PFSK-1 (cell line): ENCODE data around the gene CDKN1A.

Source experiments
- FOXP2 ChIP-seq: optimal IDR thresholded peaks from 2 replicates; pipeline ENCODE3; 2011; ENCODE audit warnings: borderline replicate concordance, control low read depth, inconsistent platforms; ENCODE audit not compliant: insufficient read depth; ENCODE audit errors: extremely low read length, extremely low read depth
- POLR2AphosphoS5 ChIP-seq: IDR thresholded peaks from 2 replicates; pipeline ENCODE4 v1.6.1; 2012; ENCODE audit warnings: low read depth, mild to moderate bottlenecking, control low read depth, low read length, moderate library complexity
- TAF1 ChIP-seq: IDR thresholded peaks from 2 replicates; pipeline ENCODE4 v1.6.1; 2012; ENCODE audit warnings: low read length, control low read depth, borderline replicate concordance; ENCODE audit not compliant: insufficient read depth
- TF ChIP-seq, protein P1 (sequence below), 2 experiments: IDR thresholded peaks; 2 replicates each; pipeline versions ENCODE4 v1.6.1 to v1.8.0; 2011 to 2012; ENCODE audit warnings: low read depth in 2 of 2, low read length in 2 of 2, control low read depth in 1 of 2, inconsistent platforms in 1 of 2, mild to moderate bottlenecking in 1 of 2, moderate library complexity in 1 of 2; ENCODE audit not compliant: insufficient read depth in 1 of 2

DNA sequence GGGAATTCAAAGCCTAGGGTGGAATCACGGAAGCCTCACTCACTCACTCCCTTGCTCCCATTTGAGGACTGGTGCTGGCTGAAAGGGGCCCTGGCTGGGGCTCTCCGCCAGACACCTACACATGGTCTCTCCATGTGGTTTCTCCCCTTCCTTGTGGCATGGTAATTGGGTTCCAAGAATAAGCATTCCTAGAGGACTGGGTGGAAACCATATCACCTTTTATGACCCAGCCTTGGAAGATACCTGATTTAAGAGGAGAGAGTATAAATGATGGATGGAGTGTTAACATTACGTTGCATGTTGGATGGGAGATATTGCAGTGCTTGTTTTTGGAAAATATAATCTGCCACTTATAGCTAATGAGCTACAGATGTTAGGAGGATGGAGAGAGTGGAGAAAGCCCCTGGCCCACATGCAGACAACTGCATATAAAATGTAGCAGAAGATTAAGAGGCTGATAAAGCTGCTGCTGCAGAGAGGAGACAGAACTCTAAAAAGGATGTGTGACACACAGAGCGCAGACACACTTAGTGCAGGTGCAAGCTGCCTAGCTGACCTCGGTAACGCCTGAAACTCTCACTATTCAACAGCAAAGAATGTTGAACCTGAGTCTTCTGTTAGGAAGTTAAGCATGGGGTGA, 23.3 kb upstream of the CDKN1A start:
- TF ChIP-seq, protein P1, sequence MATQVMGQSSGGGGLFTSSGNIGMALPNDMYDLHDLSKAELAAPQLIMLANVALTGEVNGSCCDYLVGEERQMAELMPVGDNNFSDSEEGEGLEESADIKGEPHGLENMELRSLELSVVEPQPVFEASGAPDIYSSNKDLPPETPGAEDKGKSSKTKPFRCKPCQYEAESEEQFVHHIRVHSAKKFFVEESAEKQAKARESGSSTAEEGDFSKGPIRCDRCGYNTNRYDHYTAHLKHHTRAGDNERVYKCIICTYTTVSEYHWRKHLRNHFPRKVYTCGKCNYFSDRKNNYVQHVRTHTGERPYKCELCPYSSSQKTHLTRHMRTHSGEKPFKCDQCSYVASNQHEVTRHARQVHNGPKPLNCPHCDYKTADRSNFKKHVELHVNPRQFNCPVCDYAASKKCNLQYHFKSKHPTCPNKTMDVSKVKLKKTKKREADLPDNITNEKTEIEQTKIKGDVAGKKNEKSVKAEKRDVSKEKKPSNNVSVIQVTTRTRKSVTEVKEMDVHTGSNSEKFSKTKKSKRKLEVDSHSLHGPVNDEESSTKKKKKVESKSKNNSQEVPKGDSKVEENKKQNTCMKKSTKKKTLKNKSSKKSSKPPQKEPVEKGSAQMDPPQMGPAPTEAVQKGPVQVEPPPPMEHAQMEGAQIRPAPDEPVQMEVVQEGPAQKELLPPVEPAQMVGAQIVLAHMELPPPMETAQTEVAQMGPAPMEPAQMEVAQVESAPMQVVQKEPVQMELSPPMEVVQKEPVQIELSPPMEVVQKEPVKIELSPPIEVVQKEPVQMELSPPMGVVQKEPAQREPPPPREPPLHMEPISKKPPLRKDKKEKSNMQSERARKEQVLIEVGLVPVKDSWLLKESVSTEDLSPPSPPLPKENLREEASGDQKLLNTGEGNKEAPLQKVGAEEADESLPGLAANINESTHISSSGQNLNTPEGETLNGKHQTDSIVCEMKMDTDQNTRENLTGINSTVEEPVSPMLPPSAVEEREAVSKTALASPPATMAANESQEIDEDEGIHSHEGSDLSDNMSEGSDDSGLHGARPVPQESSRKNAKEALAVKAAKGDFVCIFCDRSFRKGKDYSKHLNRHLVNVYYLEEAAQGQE (IDR thresholded peaks at IDR 0.05; ENCODE audit: insufficient read depth in 1 of 2, low read depth in 2 of 2, low read length in 2 of 2), result no peak
- TF ChIP-seq POLR2AphosphoS5, result no peak
- TF ChIP-seq FOXP2, result no peak
- no peak for TF ChIP-seq TAF1
